Neural cell (in vitro differentiated cells): ENCODE measurements around the gene HPS4. TPM values are rescaled to one million over a fixed set of nuclear protein-coding genes. Genes with fewer than 3 reads are reported as not detected.

ENCODE experiments used
- H2AFZ ChIP-seq: fragments of 200-600, 300-800 bp; sonication (generic), shearing (Covaris generic); 2 replicates; pipeline ENCODE4 v1.6.0; 2014; ENCODE audit warnings: low read depth, mild to moderate bottlenecking, antibody characterized with exemption, low read length, moderate library complexity
- H3F3A ChIP-seq: fragments of 200-600 bp; shearing (Covaris generic); 2 replicates; pipeline ENCODE4 v1.6.1; 2016; ENCODE audit warnings: mild to moderate bottlenecking, moderate library complexity, mixed read lengths, antibody characterized with exemption, low read length; ENCODE audit not compliant: insufficient read depth, poor library complexity, severe bottlenecking
- H3K27ac ChIP-seq: fragments of 200-600, 300-800 bp; sonication (generic), shearing (Covaris generic); 2 replicates; pipeline ENCODE4 v1.5.1; 2014; ENCODE audit warnings: mild to moderate bottlenecking, low read length, moderate library complexity
- H3K27me3 ChIP-seq: fragments of 300-800, 200-600 bp; sonication (generic), shearing (Covaris generic); 2 replicates; pipeline ENCODE4 v1.6.0; 2014; ENCODE audit warnings: mild to moderate bottlenecking, low read depth, low read length, moderate library complexity; ENCODE audit not compliant: insufficient read depth
- H3K36me3 ChIP-seq: fragments of 300-800, 200-600 bp; sonication (generic), shearing (Covaris generic); 2 replicates; pipeline ENCODE4 v1.5.1; 2014; ENCODE audit warnings: mild to moderate bottlenecking, antibody characterized with exemption, low read length, moderate library complexity; ENCODE audit not compliant: insufficient read depth
- H3K4me2 ChIP-seq: fragments of 300-800, 200-600 bp; sonication (generic), shearing (Covaris generic); 2 replicates; pipeline ENCODE4 v1.6.0; 2014; ENCODE audit warnings: mild to moderate bottlenecking, low read length
- H3K4me3 ChIP-seq: fragments of 300-800, 200-600 bp; sonication (generic), shearing (Covaris generic); 2 replicates; pipeline ENCODE4 v1.5.1; 2014; ENCODE audit warnings: mild to moderate bottlenecking, low read length, moderate library complexity
- H3K79me2 ChIP-seq: fragments of 200-600 bp; shearing (Covaris generic); replicated peaks from 2 replicates; pipeline ENCODE4 v1.6.0; 2014; ENCODE audit warnings: mild to moderate bottlenecking, low read length, moderate library complexity; ENCODE audit not compliant: insufficient read depth
- H3K9ac ChIP-seq: fragments of 300-800, 200-600 bp; sonication (generic), shearing (Covaris generic); 2 replicates; pipeline ENCODE4 v1.6.1; 2016; ENCODE audit warnings: mild to moderate bottlenecking, low read length, mixed read lengths
- H3K9me2 ChIP-seq: fragments of 200-600 bp; shearing (Covaris generic); 2 replicates; pipeline ENCODE4 v1.6.1; 2016; ENCODE audit warnings: mild to moderate bottlenecking, low read length, mixed read lengths; ENCODE audit not compliant: insufficient read depth
- H3K9me3 ChIP-seq: fragments of 200-600, 300-800 bp; sonication (generic), shearing (Covaris generic); 2 replicates; pipeline ENCODE4 v1.6.1; 2016; ENCODE audit warnings: mild to moderate bottlenecking, mixed run types, low read length, moderate library complexity, mixed read lengths
- H4K20me1 ChIP-seq: fragments of 200-600 bp; shearing (Covaris generic); 2 replicates; pipeline ENCODE4 v1.6.1; 2016; ENCODE audit warnings: mild to moderate bottlenecking, mixed run types; ENCODE audit not compliant: insufficient read depth
- EP300 ChIP-seq: fragments of 450-650 bp; conservative IDR thresholded peaks from 2 replicates; pipeline ENCODE4 v1.6.1; 2014; ENCODE audit warnings: antibody characterized with exemption, mild to moderate bottlenecking, moderate library complexity; ENCODE audit not compliant: poor library complexity, severe bottlenecking
- EZH2 ChIP-seq: fragments of 200-600, 300-800 bp; shearing (Covaris generic), sonication (generic); IDR thresholded peaks from 2 replicates; pipeline ENCODE4 v1.6.1; 2014; ENCODE audit warnings: antibody characterized with exemption, low read length, borderline replicate concordance, mild to moderate bottlenecking; ENCODE audit not compliant: insufficient read depth, poor library complexity, severe bottlenecking
- MXI1 ChIP-seq: fragments of 450-650 bp; conservative IDR thresholded peaks from 2 replicates; pipeline ENCODE4 v1.6.1; 2014; ENCODE audit warnings: antibody characterized with exemption, mild to moderate bottlenecking; ENCODE audit not compliant: poor library complexity, severe bottlenecking
- POLR2AphosphoS5 ChIP-seq: IDR thresholded peaks from 2 replicates; pipeline ENCODE4 v1.6.1; 2012
- RAD21 ChIP-seq: fragments of 450-650 bp; conservative IDR thresholded peaks from 2 replicates; pipeline ENCODE4 v1.6.1; 2014; ENCODE audit warnings: antibody characterized with exemption, mild to moderate bottlenecking, moderate library complexity
- SMC3 ChIP-seq: fragments of 450-650 bp; conservative IDR thresholded peaks from 2 replicates; pipeline ENCODE4 v1.6.1; 2014; ENCODE audit warnings: antibody characterized with exemption, mild to moderate bottlenecking, moderate library complexity; ENCODE audit not compliant: poor library complexity
- TAF1 ChIP-seq: IDR thresholded peaks from 2 replicates; pipeline ENCODE4 v1.6.1; 2012; ENCODE audit warnings: low read depth
- polyA plus RNA-seq: library from polyadenylated mRNA; depleted of rRNA; stranded (reverse); fragments of >200 nt; gene quantifications from 2 replicates; pipeline ENCODE4 v1.2.3, GENCODE V29; 2014
- TF ChIP-seq, protein P1 (sequence below): IDR thresholded peaks from 2 replicates; pipeline ENCODE4 v1.6.1; 2012; ENCODE audit warnings: borderline replicate concordance
- TF ChIP-seq, protein P2 (sequence below): fragments of 450-650 bp; IDR thresholded peaks from 2 replicates; pipeline ENCODE4 v1.5.1; 2014; ENCODE audit warnings: antibody characterized with exemption, mild to moderate bottlenecking, moderate library complexity; ENCODE audit not compliant: poor library complexity, severe bottlenecking

Gene HPS4
- polyA plus RNA-seq, 1 donor from 2014 or later, result 54.1 TPM

DNA sequence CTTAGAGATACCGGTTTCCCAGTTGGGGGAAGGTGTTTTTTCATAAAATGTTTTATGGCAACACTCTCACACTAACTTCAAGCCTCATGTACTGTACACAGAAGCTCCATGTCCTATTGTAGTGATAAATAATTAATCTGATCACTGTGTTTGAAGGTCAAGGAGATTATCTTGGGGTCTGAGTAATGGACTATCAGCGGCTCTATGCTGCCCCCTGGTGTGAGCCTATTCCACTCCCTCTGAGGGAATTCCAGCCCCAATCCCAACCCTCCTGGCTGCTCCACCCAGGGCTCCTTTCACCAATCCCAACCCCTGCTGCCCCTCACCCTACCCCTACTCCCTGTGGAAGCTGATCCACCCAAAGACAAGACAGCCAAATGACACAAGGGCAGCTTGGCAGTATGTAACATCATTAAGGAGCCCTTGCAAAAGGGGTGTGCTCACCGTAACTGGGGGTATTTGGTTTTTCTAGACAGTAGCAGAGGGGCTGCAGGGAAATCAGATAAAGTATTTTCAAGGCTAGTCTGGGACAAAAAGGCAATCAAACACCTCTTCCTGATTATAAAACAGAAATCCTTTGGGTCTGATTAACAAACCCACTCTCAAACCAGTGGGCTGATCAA is 22.3 kb downstream of the HPS4 start:
- Histone ChIP-seq H3K27ac (peak overlapping the region; percentile 79), H3K79me2 (peaks cover 7% of the 10 kb centered on the region), H3K4me2 (peak overlapping the region; percentile 12), H4K20me1 (no peaks in the 10 kb centered on the region), H3F3A (no peaks in the 10 kb centered on the region), H2AFZ (no peak overlapping the region), H3K9me2 (no peaks in the 10 kb centered on the region), H3K27me3 (no peaks in the 10 kb centered on the region), H3K9ac (peak overlapping the region; percentile 55), H3K36me3 (peaks cover 10% of the 10 kb centered on the region), H3K9me3 (no peaks in the 10 kb centered on the region), H3K4me3 (no peak overlapping the region)
- TF ChIP-seq RAD21 (peak; percentile 94), POLR2AphosphoS5 (no peak), SMC3 (peak; percentile 99), EZH2 (no peak), EP300 (peak; percentile 19), MXI1 (peak; percentile 37), TAF1 (no peak)
- TF ChIP-seq, protein P1, sequence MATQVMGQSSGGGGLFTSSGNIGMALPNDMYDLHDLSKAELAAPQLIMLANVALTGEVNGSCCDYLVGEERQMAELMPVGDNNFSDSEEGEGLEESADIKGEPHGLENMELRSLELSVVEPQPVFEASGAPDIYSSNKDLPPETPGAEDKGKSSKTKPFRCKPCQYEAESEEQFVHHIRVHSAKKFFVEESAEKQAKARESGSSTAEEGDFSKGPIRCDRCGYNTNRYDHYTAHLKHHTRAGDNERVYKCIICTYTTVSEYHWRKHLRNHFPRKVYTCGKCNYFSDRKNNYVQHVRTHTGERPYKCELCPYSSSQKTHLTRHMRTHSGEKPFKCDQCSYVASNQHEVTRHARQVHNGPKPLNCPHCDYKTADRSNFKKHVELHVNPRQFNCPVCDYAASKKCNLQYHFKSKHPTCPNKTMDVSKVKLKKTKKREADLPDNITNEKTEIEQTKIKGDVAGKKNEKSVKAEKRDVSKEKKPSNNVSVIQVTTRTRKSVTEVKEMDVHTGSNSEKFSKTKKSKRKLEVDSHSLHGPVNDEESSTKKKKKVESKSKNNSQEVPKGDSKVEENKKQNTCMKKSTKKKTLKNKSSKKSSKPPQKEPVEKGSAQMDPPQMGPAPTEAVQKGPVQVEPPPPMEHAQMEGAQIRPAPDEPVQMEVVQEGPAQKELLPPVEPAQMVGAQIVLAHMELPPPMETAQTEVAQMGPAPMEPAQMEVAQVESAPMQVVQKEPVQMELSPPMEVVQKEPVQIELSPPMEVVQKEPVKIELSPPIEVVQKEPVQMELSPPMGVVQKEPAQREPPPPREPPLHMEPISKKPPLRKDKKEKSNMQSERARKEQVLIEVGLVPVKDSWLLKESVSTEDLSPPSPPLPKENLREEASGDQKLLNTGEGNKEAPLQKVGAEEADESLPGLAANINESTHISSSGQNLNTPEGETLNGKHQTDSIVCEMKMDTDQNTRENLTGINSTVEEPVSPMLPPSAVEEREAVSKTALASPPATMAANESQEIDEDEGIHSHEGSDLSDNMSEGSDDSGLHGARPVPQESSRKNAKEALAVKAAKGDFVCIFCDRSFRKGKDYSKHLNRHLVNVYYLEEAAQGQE, result no peak
- TF ChIP-seq, protein P2, sequence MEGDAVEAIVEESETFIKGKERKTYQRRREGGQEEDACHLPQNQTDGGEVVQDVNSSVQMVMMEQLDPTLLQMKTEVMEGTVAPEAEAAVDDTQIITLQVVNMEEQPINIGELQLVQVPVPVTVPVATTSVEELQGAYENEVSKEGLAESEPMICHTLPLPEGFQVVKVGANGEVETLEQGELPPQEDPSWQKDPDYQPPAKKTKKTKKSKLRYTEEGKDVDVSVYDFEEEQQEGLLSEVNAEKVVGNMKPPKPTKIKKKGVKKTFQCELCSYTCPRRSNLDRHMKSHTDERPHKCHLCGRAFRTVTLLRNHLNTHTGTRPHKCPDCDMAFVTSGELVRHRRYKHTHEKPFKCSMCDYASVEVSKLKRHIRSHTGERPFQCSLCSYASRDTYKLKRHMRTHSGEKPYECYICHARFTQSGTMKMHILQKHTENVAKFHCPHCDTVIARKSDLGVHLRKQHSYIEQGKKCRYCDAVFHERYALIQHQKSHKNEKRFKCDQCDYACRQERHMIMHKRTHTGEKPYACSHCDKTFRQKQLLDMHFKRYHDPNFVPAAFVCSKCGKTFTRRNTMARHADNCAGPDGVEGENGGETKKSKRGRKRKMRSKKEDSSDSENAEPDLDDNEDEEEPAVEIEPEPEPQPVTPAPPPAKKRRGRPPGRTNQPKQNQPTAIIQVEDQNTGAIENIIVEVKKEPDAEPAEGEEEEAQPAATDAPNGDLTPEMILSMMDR, result peak; percentile 95

DNA sequence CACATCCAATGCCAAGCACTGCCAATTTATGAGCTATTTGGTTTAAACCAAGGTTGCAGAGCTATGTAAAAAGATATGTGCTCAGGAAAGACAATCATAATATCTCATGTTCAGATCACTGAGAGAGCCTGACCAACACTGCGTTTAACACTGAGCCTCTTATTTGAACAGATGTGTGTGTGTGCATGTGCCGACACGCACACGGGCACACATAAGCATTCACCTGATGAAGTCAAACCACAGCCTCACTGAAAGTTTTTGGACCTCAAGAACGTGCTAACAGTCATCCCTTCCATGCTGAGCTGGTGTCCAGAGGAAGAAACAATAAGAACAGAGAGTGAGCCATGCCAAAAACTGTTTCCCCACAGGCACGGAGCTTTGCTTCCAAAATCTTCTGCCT is 23.4 kb downstream of the HPS4 start:
- H3K9me3 ChIP-seq, result no peaks in the 10 kb centered on the region
- no peak for TF ChIP-seq MXI1
- no peak for TF ChIP-seq SMC3
- no peak for TF ChIP-seq TAF1
- TF ChIP-seq EP300, result no peak
- TF ChIP-seq EZH2, result no peak
- no peak overlapping the region for H3K9ac ChIP-seq
- H3K9me2 ChIP-seq, result no peaks in the 10 kb centered on the region
- H3K27ac ChIP-seq, result peak overlapping the region; percentile 79
- H3F3A ChIP-seq, result no peaks in the 10 kb centered on the region
- no peaks in the 10 kb centered on the region for H3K27me3 ChIP-seq
- peak overlapping the region; percentile 12 for H3K4me2 ChIP-seq
- H4K20me1 ChIP-seq, result no peaks in the 10 kb centered on the region
- peaks cover 7% of the 10 kb centered on the region for H3K79me2 ChIP-seq
- no peak overlapping the region for H3K4me3 ChIP-seq
- no peak overlapping the region for H2AFZ ChIP-seq
- peaks cover 7% of the 10 kb centered on the region for H3K36me3 ChIP-seq
